GM12878 (cell line): ENCODE measurements around the gene OR51A7.

Experiments
- CHD4 ChIP-seq: fragments of 200-600 bp; sonication (generic); IDR thresholded peaks from 2 replicates; pipeline ENCODE4 v1.6.1; 2016; ENCODE audit warnings: mild to moderate bottlenecking
- CREB1 ChIP-seq: IDR thresholded peaks from 2 replicates; pipeline ENCODE4 v1.6.1; 2012; ENCODE audit warnings: low read depth, mild to moderate bottlenecking, inconsistent platforms
- CTCF ChIP-seq, 3 experiments: IDR thresholded peaks in 2 of 3; conservative IDR thresholded peaks in 1 of 3; 2 replicates each; pipeline ENCODE4 v1.5.1; 2011; ENCODE audit warnings: low read depth in 3 of 3, low read length in 3 of 3, mild to moderate bottlenecking in 3 of 3, control low read depth in 2 of 3, moderate library complexity in 2 of 3, inconsistent platforms in 1 of 3, mixed read lengths in 1 of 3; ENCODE audit not compliant: control insufficient read depth in 2 of 3, insufficient read depth in 1 of 3; ENCODE audit errors: extremely low read depth in 1 of 3
- EZH2 ChIP-seq: IDR thresholded peaks from 2 replicates; pipeline ENCODE4 v1.6.1; 2012; ENCODE audit warnings: low read depth, mild to moderate bottlenecking, control low read depth, inconsistent platforms, low read length, borderline replicate concordance; ENCODE audit not compliant: control insufficient read depth
- POLR2A ChIP-seq: IDR thresholded peaks from 2 replicates; pipeline ENCODE4 v1.6.1; 2011; ENCODE audit warnings: low read depth, mild to moderate bottlenecking, low read length
- POLR2AphosphoS5 ChIP-seq: IDR thresholded peaks from 2 replicates; pipeline ENCODE4 v1.6.1; 2011; ENCODE audit warnings: mild to moderate bottlenecking, low read length, inconsistent platforms
- SIN3A ChIP-seq: IDR thresholded peaks from 2 replicates; pipeline ENCODE4 v1.6.1; 2012; ENCODE audit warnings: low read depth, low read length, improper control_type of control experiment
- SMC3 ChIP-seq: IDR thresholded peaks from 2 replicates; pipeline ENCODE4 v1.6.1; 2011; ENCODE audit warnings: low read length, improper control_type of control experiment, borderline replicate concordance

- TF ChIP-seq POLR2AphosphoS5, result no peak
- TF ChIP-seq CTCF (IDR thresholded peaks at IDR 0.05 in 2 of 3, conservative IDR thresholded peaks at IDR 0.05 in 1 of 3; ENCODE audit: control insufficient read depth in 2 of 3, extremely low read depth in 1 of 3, insufficient read depth in 1 of 3, low read depth in 3 of 3, low read length in 3 of 3), result no peak
- TF ChIP-seq CHD4, result no peak
- TF ChIP-seq SIN3A, result no peak
- no peak for TF ChIP-seq SMC3
- no peak for TF ChIP-seq POLR2A
- no peak for TF ChIP-seq EZH2
- TF ChIP-seq CREB1, result no peak
Measured at GRCh38 chr11:4890279-4890678, 13.3 kb upstream of the OR51A7 start.
